HG03064 (cell line): ENCODE results near the gene MRFAP1.
"Not testable (repeated sequence)": the region's sequence is repeated elsewhere in the genome, so short reads cannot be mapped to it uniquely, and the experiment has no call there.

ENCODE experiments used
- ATAC-seq: cut with Tn5 transposase; IDR thresholded peaks from one replicate; pipeline ENCODE4 v1.9.1; 2021; ENCODE audit warnings: low read depth; ENCODE audit not compliant: unreplicated experiment

MRFAP1 gene

GRCh38 chr4:6632125-6632524 lies 8.4 kb upstream of the MRFAP1 start:
- no peak for ATAC-seq

DNA sequence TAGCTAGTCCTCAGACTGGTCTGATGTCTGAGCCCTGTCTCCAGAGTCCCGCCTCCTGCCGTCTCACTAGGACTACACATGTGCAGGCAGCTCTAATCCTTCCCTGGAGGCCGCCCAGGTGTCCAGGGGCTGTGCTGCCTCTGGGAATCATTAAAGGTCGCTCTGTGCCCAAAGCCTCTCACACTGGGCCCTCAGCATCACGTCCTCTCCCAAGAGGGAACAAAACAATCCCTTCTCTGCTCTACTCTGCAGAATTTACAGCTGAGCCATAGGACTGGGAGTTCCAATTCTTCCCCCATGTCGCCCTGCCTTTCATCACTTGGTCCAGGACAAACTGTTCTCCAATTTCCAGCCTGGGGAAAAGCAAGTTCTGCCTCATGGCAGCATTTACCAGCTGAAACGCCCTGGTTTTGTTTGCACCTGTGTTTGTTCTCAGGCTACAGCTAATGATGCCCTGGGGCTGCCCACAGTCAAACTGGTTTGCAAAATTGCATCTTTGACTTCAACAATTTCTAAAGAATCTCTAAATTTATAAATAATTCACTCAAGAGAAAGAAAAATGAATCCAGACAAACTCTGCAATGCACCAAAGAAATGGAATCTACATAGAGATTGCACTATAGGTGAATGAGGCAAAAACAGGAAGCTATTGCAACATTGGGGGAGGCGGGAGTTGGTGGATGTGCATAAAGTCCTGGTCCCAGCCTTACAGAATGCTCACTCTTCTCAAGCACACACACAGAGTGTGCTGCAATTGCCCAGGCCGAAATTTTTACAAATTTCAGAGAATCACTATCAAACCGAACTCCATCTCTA lies 7.2 kb upstream of the MRFAP1 start:
- no peak for ATAC-seq

- no peak for ATAC-seq
These were observed 5.7 kb upstream of the MRFAP1 start for GRCh38 chr4:6634746-6635145.

GRCh38 chr4:6639137-6639680 lies 1.3 kb upstream of the MRFAP1 start:
- ATAC-seq: no peak

- ATAC-seq: peak; percentile 33
These were observed 882 bp downstream of the MRFAP1 start for GRCh38 chr4:6641164-6641970.

DNA sequence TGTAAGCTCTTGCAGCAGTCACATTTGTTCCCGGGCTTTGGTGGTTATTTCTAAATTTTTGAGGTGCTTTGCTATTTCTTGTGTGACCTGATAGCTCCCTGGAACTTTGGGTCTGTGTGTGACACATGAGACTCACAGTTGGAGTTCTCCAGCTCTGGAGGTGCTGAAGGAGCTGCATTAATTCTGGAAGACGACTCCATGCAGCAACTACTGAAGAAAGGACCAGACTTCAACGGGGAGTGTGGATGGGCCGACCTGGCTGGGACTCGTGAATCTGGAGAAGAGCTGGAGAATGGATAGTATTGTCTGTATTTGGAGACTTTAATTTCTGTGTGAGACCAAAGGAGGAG lies 1.5 kb downstream of the MRFAP1 start:
- ATAC-seq: no peak

- no peak for ATAC-seq
These were observed 2.8 kb downstream of the MRFAP1 start for GRCh38 chr4:6643141-6643847.

- no peak for ATAC-seq
These were observed 4.5 kb downstream of the MRFAP1 start for GRCh38 chr4:6644792-6645530.

DNA sequence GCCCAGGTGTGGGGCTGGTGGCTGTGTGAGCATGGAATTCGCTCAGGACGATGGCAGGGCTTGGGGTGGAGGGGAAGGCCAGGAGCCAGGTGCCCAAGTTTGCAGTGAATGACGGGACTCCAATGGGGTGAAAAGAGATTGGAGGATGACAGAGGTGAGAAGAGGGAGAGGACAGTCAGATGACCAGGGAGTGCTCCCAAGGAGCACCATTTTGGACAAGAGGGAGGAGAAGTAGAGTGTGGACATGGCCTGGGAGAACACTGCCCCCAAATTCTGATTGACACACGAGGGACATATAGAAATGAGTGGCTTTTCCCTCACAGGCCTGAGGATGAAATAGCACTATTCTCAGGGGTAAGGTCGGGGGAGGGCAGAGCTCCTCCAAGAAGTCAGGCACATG lies 6.7 kb downstream of the MRFAP1 start:
- no peak for ATAC-seq

DNA sequence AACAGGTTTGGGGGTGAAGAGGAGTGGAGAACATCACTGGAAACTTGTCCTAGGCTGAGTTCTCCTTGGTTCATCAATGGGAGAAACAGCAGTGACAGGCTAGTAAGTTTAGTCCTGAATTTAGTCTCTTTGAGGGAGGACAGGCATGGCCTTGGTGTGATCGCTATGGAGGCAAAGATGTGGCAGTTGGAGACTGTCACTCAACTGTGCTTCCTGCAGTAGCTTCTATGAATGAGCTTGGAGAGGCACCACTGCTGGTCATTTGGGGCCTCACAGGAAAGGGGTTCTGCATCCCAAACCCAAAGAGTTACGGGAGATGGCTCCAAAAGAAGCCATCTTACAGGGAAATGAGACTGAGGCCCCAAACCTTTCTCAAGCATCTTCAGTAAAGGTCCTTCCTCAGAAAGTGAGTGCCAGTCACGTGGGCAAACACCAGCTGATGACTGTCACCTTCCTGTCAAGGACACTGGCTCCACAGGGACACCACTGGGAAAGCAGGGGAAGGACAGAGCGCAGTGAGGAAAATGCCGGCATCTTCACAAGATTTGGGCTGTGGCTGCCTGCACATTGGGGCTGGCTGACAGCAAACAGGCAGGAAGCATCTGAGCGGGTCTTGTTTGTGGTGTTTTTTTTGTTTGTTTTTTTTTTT lies 7.2 kb downstream of the MRFAP1 start:
- no peak for ATAC-seq

DNA sequence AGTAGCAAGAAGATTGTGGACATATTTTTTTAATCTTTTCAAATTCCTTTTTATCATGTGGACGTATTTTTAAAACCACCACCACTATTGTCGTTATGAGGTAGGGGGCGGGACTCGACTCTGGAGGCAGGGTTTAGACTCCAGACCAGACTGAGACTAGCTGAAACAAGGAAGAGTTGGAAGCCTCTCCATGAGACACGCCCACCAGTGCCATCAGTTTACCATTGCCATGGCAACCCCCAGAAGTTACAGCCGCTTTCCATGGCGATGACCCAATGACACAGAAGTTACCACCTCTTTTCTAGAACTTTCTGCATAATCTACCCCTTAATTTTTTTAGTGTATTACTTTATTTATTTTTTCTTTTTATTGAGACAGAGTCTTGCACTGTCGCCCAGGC lies 8.7 kb downstream of the MRFAP1 start:
- no peak for ATAC-seq

GRCh38 chr4:6654211-6654610 lies 13.7 kb downstream of the MRFAP1 start:
- ATAC-seq: not testable (repeated sequence)

- not testable (repeated sequence) for ATAC-seq
These were observed 14.8 kb downstream of the MRFAP1 start for GRCh38 chr4:6655291-6655690.

- no peak for ATAC-seq
These were observed 15.4 kb downstream of the MRFAP1 start for GRCh38 chr4:6655924-6656323.

DNA sequence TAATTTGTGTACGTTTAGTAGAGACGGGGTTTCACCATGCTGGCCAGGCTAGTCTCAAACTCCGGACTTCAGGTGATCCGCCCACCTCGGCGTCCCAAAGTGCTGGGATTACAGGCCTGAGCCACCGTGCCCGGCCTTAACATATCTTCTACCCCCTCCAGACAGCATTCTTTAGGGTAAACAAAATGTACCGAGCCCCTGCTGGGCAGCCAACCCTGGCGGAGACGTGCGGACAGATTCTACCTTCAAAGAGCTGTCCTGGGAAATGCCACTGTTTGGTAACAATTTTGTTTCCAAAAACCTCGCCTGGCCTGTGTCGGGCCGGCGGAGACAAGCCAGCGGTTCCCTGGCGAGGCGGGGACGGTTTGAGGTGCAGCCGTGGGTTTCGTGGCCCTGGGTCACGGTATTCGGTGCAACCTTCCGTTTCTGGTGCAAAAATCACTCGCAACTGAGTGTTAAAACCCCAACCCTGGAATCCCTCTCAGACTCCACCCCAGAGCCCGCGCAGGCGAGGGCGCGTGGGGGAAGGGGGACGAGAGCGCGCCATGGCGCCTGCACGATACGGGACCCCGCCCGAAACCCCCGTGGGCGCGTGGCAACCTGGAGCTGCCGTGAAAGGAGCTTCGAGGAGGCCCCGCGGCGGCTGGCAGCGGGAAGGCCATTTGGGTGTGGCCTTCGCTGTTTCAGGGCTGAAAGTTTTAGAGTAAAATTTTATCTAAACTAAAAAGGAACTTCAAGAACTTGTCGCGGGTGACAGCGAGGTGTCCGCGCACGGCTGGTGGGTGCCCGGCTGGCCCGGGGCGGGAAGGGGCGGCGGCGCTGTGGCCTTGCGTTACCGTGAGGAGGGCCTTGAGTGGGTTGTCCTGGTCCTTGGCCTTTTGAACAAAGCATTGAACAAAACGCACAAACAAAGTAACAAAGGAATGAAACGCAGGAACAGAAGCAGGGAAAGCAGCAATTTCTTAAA lies 17.0 kb downstream of the MRFAP1 start:
- no peak for ATAC-seq

DNA sequence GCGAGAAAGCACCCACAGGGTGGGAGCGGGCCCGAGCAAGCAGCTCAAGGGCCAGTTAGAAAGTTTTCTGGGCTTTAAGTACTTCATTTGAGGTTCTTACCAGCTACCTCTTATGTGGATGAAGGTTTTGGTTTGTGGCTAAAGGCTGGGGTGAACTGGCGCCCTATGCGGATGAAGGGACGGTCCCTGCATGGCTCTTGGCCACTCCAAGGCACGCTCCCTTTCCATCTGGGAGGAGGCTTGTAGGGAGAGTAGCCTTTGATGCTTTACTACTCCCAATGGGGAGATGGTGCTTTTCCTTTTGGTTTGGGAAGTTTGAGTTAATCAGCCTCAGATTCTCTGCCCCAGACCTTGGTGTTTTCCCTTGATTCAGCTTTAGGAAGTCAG lies 17.7 kb downstream of the MRFAP1 start:
- ATAC-seq: no peak

GRCh38 chr4:6658597-6659075 lies 18.2 kb downstream of the MRFAP1 start:
- ATAC-seq: no peak

- no peak for ATAC-seq
These were observed 19.4 kb downstream of the MRFAP1 start for GRCh38 chr4:6659897-6660296.

DNA sequence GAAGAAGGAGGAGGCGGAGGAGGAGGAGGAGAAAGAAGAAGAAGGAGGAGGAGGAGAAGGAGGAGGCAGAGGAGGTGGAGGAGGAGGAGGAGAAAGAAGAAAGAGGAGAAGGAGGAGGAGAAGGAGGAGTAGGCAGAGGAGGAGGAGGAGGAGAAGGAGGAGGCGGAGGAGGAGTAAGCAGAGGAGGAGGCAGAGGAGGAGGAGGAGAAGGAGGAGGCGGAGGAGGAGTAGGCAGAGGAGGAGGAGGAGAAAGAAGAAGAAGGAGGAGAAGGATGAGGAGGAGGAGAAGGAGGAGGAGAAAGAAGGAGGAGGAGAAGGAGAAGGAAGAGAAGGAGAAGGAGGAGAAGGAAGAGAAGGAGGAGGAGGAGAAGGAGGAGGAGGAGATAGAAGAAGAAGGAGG lies 19.9 kb downstream of the MRFAP1 start:
- ATAC-seq: no peak
